H9 (cell line): ENCODE measurements around the gene PCDHGA12. TPM values are rescaled to one million over a fixed set of nuclear protein-coding genes. Genes with fewer than 3 reads are reported as not detected.
"Not testable (repeated sequence)": the region's sequence is repeated elsewhere in the genome, so short reads cannot be mapped to it uniquely, and the experiment has no call there.

Source experiments
- DNase-seq: peaks from one replicate; pipeline ENCODE4 v3.0.0-alpha.2; 2017
- H2AFZ ChIP-seq: one replicate; pipeline ENCODE4 v1.6.1; 2013; ENCODE audit warnings: mild to moderate bottlenecking, low read length, control low read depth, moderate library complexity
- H2AK5ac ChIP-seq: 2 replicates; pipeline ENCODE4 v1.6.1; 2013; ENCODE audit warnings: low read length, control low read depth, mixed read lengths; ENCODE audit not compliant: insufficient read length
- H2BK120ac ChIP-seq: one replicate; pipeline ENCODE4 v1.6.1; 2013; ENCODE audit warnings: low read depth, mild to moderate bottlenecking, low read length, control low read depth, inconsistent platforms; ENCODE audit not compliant: poor library complexity, severe bottlenecking
- H2BK12ac ChIP-seq: 2 replicates; pipeline ENCODE4 v1.6.1; 2013; ENCODE audit warnings: low read length, control low read depth, mixed read lengths, low read depth; ENCODE audit not compliant: insufficient read length
- H2BK15ac ChIP-seq: 2 replicates; pipeline ENCODE4 v1.6.1; 2013; ENCODE audit warnings: low read depth, low read length, control low read depth
- H2BK20ac ChIP-seq: one replicate; pipeline ENCODE4 v1.6.1; 2013; ENCODE audit warnings: low read depth, mild to moderate bottlenecking, low read length, control low read depth, inconsistent platforms; ENCODE audit not compliant: poor library complexity, severe bottlenecking
- H2BK5ac ChIP-seq: 2 replicates; pipeline ENCODE4 v1.6.1; 2013; ENCODE audit warnings: low read length, control low read depth, mixed read lengths; ENCODE audit not compliant: insufficient read length
- H3K14ac ChIP-seq: 2 replicates; pipeline ENCODE4 v1.6.1; 2013; ENCODE audit warnings: low read length, control low read depth; ENCODE audit not compliant: insufficient read depth
- H3K18ac ChIP-seq: 2 replicates; pipeline ENCODE4 v1.6.1; 2013; ENCODE audit warnings: low read depth, mild to moderate bottlenecking, mixed read lengths, low read length, control low read depth; ENCODE audit not compliant: insufficient read length
- H3K23ac ChIP-seq: 2 replicates; pipeline ENCODE4 v1.6.1; 2013; ENCODE audit warnings: low read length, control low read depth, mixed read lengths, low read depth; ENCODE audit not compliant: insufficient read length
- H3K23me2 ChIP-seq: 2 replicates; pipeline ENCODE4 v1.6.1; 2013; ENCODE audit warnings: low read depth, mild to moderate bottlenecking, mixed read lengths, low read length, control low read depth; ENCODE audit not compliant: insufficient read length, poor library complexity, severe bottlenecking
- H3K27ac ChIP-seq: 2 replicates; pipeline ENCODE4 v1.5.1; 2013; ENCODE audit warnings: low read length, control low read depth, mixed read lengths, low read depth; ENCODE audit not compliant: insufficient read length
- H3K27me3 ChIP-seq: 2 replicates; pipeline ENCODE4 v1.6.1; 2013; ENCODE audit warnings: low read length, control low read depth, inconsistent platforms; ENCODE audit not compliant: insufficient read depth
- H3K4ac ChIP-seq: 2 replicates; pipeline ENCODE4 v1.6.1; 2013; ENCODE audit warnings: low read depth, mild to moderate bottlenecking, control low read depth, inconsistent platforms, low read length, moderate library complexity
- H3K4me1 ChIP-seq: 2 replicates; pipeline ENCODE4 v1.6.1; 2013; ENCODE audit warnings: low read length, control low read depth, inconsistent platforms; ENCODE audit not compliant: insufficient read depth
- H3K4me2 ChIP-seq: 2 replicates; pipeline ENCODE4 v1.6.1; 2013; ENCODE audit warnings: low read length, control low read depth, mixed read lengths; ENCODE audit not compliant: insufficient read length, insufficient read depth
- H3K56ac ChIP-seq: 2 replicates; pipeline ENCODE4 v1.6.1; 2013; ENCODE audit warnings: low read depth, mild to moderate bottlenecking, mixed read lengths, low read length, control low read depth; ENCODE audit not compliant: insufficient read length
- H3K79me1 ChIP-seq: 2 replicates; pipeline ENCODE4 v1.6.1; 2013; ENCODE audit warnings: low read depth, mild to moderate bottlenecking, moderate library complexity, low read length, control low read depth, inconsistent platforms; ENCODE audit not compliant: insufficient read depth, poor library complexity, severe bottlenecking
- H3K79me2 ChIP-seq: 2 replicates; pipeline ENCODE4 v1.6.1; 2013; ENCODE audit warnings: low read length, control low read depth, inconsistent platforms; ENCODE audit not compliant: insufficient read depth
- H3K9ac ChIP-seq: 2 replicates; pipeline ENCODE4 v1.6.1; 2013; ENCODE audit warnings: low read length, control low read depth, mixed read lengths; ENCODE audit not compliant: insufficient read length; ENCODE audit errors: extremely low read depth
- H3K9me3 ChIP-seq: one replicate; pipeline ENCODE4 v1.6.1; 2013; ENCODE audit warnings: low read depth, low read length, inconsistent platforms; ENCODE audit not compliant: control insufficient read depth
- H3T11ph ChIP-seq: one replicate; pipeline ENCODE4 v1.6.1; 2013; ENCODE audit warnings: mild to moderate bottlenecking, low read length, control low read depth, inconsistent platforms
- H4K20me1 ChIP-seq: one replicate; pipeline ENCODE4 v1.6.1; 2013; ENCODE audit not compliant: control insufficient read depth, insufficient read length, insufficient read depth
- H4K5ac ChIP-seq: 2 replicates; pipeline ENCODE4 v1.6.1; 2013; ENCODE audit warnings: low read depth, mild to moderate bottlenecking, mixed read lengths, low read length, control low read depth; ENCODE audit not compliant: insufficient read length
- H4K8ac ChIP-seq: replicated peaks from 2 replicates; pipeline ENCODE4 v1.6.1; 2013; ENCODE audit warnings: low read length, control low read depth, mixed read lengths, low read depth; ENCODE audit not compliant: insufficient read length
- H4K91ac ChIP-seq: 2 replicates; pipeline ENCODE4 v1.6.1; 2013; ENCODE audit warnings: low read depth, mild to moderate bottlenecking, moderate library complexity, mixed read lengths, low read length, control low read depth; ENCODE audit not compliant: insufficient read length
- H3K27ac Mint-ChIP-seq, 3 experiments: 2 replicates in 2 of 3; 3 replicates in 1 of 3; pipeline ENCODE4 v1.8.0; 2020 to 2021; ENCODE audit warnings: mixed read lengths in 3 of 3, mild to moderate bottlenecking in 1 of 3, moderate library complexity in 1 of 3
- H3K27me3 Mint-ChIP-seq: 2 replicates; pipeline ENCODE4 v1.8.0; 2021; ENCODE audit warnings: low read depth, mild to moderate bottlenecking, moderate library complexity, mixed read lengths
- H3K36me3 Mint-ChIP-seq, 3 experiments: 2 replicates in 2 of 3; 3 replicates in 1 of 3; pipeline ENCODE4 v1.8.0; 2020 to 2021; ENCODE audit warnings: low read depth in 3 of 3, mixed read lengths in 3 of 3; ENCODE audit not compliant: insufficient read depth in 1 of 3
- H3K4me1 Mint-ChIP-seq, 2 experiments: 2 replicates each; pipeline ENCODE4 v1.8.0; 2020; ENCODE audit warnings: mixed read lengths in 2 of 2
- H3K4me3 Mint-ChIP-seq, 2 experiments: 2 replicates in 1 of 2; 3 replicates in 1 of 2; pipeline ENCODE4 v1.8.0; 2020 to 2021; ENCODE audit warnings: mild to moderate bottlenecking in 2 of 2, mixed read lengths in 2 of 2, moderate library complexity in 1 of 2
- H3K9me3 Mint-ChIP-seq, 2 experiments: 2 replicates in 1 of 2; 3 replicates in 1 of 2; pipeline ENCODE4 v1.8.0; 2020; ENCODE audit warnings: mild to moderate bottlenecking in 2 of 2, mixed read lengths in 2 of 2, moderate library complexity in 1 of 2
- CTCF ChIP-seq: fragments of 200-600 bp; sonication (generic); conservative IDR thresholded peaks from 3 replicates; pipeline ENCODE4 v1.8.0; 2021; ENCODE audit warnings: antibody characterized with exemption, mild to moderate bottlenecking
- WGBS: extraction: QIAGEN DNeasy Blood & Tissue Kit; methylation state at CpG from one replicate; pipeline ENCODE4 v1.1.7; 2013; ENCODE audit warnings: missing lambda C conversion rate, low lambda C conversion rate, mixed read lengths; ENCODE audit not compliant: insufficient read length; ENCODE audit errors: extremely low coverage; 5-methylcytosine and 5-hydroxymethylcytosine counted together
- total RNA-seq: library from RNA; stranded (reverse); gene quantifications from 2 replicates; pipeline ENCODE4 v1.2.1, GENCODE V29; 2021

The PCDHGA12 gene
- total RNA-seq, 1 experiment from 2014 or later = 1.3 TPM

DNA sequence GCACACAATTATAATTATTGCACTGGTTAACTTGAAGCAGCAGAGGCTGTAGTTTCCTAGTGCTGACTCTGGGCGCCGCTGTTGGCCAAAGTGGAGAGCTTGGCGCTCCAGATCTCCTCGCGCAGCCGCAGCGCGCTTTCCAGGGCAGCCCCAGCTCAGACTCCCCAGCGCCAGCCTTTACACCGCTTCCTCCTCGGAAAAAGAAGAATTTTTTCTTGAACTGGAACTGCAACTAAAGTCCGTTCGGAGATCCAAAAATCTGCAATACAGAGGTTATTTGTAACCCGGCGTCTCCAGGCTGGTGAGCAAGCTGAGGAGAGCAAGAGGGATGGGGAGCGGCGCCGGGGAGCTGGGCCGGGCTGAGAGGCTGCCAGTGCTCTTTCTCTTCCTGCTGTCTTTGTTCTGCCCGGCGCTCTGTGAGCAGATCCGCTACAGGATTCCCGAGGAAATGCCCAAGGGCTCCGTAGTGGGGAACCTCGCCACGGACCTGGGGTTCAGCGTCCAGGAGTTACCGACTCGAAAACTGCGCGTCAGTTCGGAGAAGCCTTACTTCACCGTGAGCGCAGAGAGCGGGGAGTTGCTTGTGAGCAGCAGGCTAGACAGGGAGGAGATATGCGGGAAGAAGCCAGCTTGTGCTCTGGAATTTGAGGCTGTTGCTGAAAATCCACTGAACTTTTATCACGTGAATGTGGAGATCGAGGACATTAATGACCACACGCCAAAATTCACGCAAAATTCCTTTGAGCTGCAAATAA is 42.6 kb upstream of the PCDHGA12 start, which contains the start of gene PCDHGB4:
Gene PCDHGB4 (plus strand): TSS at position 142 of the 755 bp plus-strand sequence. CDS start 187 bp downstream, at position 329.
- no CpG with 5 or more reads among the region's 40 CpGs for WGBS
- H2BK5ac ChIP-seq, H3K27me3 ChIP-seq, H3K23me2 ChIP-seq, H3K23ac ChIP-seq, H3T11ph ChIP-seq, H2AK5ac ChIP-seq, H2BK120ac ChIP-seq, H2BK20ac ChIP-seq, H3K79me2 ChIP-seq, H2AFZ ChIP-seq, H3K14ac ChIP-seq, H3K56ac ChIP-seq, H4K8ac ChIP-seq, H4K20me1 ChIP-seq, H4K91ac ChIP-seq, H2BK15ac ChIP-seq, H3K79me1 ChIP-seq, H4K5ac ChIP-seq, H3K27ac ChIP-seq, H3K4me1 Mint-ChIP-seq, H2BK12ac ChIP-seq, H3K27ac Mint-ChIP-seq, H3K4ac ChIP-seq, H3K4me1 ChIP-seq: not testable (repeated sequence)
- Histone ChIP-seq H3K9me3 (peaks cover 42% of the 10 kb centered on the region), H3K9ac (peak within 1 kb of the TSS; percentile 15), H3K18ac (peak within 1 kb of the TSS; percentile 33), H3K4me2 (peak within 1 kb of the TSS; percentile 51)
- Mint-ChIP-seq H3K4me3 (peak within 1 kb of the TSS in 1 of 2 experiments; percentile 71; a peak in 2 of 5 replicates), H3K27me3 (peaks cover 15% of the 10 kb centered on the region), H3K9me3 (peaks cover 69 to 74% of the 10 kb centered on the region in 2 experiments), H3K36me3 (peaks cover 25 to 62% (median 43%) of the 10 kb centered on the region in 3 experiments)
- DNase-seq = peak; percentile 76
- TF ChIP-seq CTCF = peak; percentile 72
